Smooth muscle cell of the pulmonary artery (primary cell): Measurements from ENCODE around the gene TMBIM1. TPM values are rescaled to one million over a fixed set of nuclear protein-coding genes. Genes with fewer than 3 reads are reported as not detected.

Experiments
- total RNA-seq: library from RNA; depleted of rRNA; stranded (reverse); fragments of >200 nt; gene quantifications from 2 replicates; pipeline ENCODE4 v1.2.3, GENCODE V29; 2014

The TMBIM1 gene, protein sequence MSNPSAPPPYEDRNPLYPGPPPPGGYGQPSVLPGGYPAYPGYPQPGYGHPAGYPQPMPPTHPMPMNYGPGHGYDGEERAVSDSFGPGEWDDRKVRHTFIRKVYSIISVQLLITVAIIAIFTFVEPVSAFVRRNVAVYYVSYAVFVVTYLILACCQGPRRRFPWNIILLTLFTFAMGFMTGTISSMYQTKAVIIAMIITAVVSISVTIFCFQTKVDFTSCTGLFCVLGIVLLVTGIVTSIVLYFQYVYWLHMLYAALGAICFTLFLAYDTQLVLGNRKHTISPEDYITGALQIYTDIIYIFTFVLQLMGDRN
- 297 and 397 TPM in 2 replicates for total RNA-seq

GRCh38 chr2:218292048-218293014, at the start of gene TMBIM1:
Gene TMBIM1 (minus strand): TSS chr2:218292503. CDS start chr2:218282141, 10,362 bp downstream.

DNA sequence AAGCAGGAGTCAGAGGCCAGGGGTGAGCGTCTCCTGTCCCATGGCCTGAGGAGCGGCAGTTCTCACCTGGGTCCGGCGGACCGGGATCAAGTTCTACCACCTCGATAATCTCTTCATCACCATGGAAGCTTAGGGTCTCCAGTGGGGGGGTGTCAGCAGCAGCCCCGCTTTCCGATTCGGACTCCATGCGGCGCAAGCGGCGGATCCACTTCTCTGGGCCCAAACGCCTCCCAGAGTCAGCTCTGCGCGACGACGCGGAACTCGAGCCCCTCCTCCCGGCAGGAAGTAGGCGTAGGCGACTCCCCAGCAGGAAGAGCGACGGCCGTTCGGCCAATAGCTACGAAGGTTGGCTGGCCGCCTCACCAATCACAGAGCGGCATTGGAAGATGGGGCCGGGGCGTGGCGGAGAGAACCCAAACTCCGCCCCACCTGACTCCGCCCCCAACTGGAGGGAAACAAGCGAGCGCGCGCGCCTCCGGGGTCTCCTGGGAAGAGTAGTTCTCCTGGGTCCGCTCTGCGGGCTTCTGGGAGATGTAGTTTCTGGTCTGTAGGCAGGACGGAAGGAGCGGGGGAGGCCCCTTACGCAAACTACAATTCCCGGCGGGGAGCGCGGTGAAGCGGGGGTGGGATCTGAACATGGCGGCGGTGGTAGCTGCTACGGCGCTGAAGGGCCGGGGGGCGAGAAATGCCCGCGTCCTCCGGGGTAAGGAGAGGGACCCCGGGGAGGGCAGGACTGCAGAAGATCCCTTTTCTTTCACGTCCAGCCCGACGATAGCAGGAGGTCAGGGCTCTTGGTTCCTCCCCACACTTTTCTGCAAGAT, 22.2 kb downstream of the TMBIM1 start, which contains the start of the genes AAMP and PNKD:
AAMP (minus strand) TSS at position 238 of the 821 bp plus-strand sequence; CDS start at position 187, 51 bp downstream.
PNKD (plus strand) TSS at position 620 of the 821 bp plus-strand sequence; CDS start at position 637, 17 bp downstream.

DNA sequence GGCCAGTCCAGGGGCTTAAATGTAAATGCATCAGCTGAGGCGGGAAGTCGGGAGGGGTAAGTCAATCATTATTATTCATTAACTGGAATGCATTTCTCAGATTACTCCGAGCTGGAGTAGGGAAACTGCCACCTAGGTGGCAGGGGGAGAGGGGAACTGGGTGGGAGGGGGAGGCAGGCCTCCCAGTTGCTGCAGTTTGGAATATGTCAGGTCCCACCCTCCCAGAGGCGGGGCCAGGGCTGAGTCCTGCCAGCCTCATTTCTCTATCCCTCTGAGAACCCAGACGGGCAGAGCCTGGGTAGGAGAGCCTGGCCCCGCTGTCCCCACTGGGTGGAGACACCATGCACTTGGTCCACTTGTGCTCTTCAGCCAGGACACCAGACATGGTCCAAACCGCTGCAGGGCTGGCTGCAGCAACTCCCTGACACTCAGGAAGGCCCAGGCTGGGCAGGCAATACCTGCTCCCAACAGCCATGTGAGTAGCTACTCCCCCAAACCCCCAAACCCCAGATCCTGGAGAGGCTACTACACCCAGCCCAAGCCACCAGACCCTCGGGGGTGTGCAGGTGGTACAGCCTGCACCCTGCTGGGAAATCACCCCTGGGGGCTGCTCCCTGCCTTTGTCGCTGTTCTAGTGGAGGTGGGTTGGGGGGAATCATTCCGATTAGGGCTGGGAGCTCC, 31.4 kb downstream of the TMBIM1 start, which contains the start of gene GPBAR1:
GPBAR1 (plus strand) TSS at position 274 of the 681 bp plus-strand sequence. CDS start 1,710 bp downstream, outside the sequence.

Other genes with a start within 250 kb of the TMBIM1 start
- gene RUFY4, start 223.2 kb downstream of the TMBIM1 start, total RNA-seq, result not detected in 2 replicates
- gene CXCR2, start 166.5 kb downstream of the TMBIM1 start, total RNA-seq, result not detected in 2 replicates
- not detected in 2 replicates for gene CXCR1, start 125.5 kb downstream of the TMBIM1 start, total RNA-seq
- gene ARPC2, start 75.3 kb downstream of the TMBIM1 start, total RNA-seq, result 259 and 300 TPM in 2 replicates
- 0.03 and 0.13 TPM in 2 replicates for gene GPBAR1, start 31.5 kb downstream of the TMBIM1 start, total RNA-seq
- 101 and 111 TPM in 2 replicates for gene AAMP, start 22.4 kb downstream of the TMBIM1 start, total RNA-seq
- 25.0 and 27.8 TPM in 2 replicates for gene PNKD, start 22.0 kb downstream of the TMBIM1 start, total RNA-seq
- gene CATIP, start 64.4 kb upstream of the TMBIM1 start, total RNA-seq, result not detected in 2 replicates
- gene SLC11A1, start 89.8 kb upstream of the TMBIM1 start, total RNA-seq, result 0.13 TPM in 2 replicates
- 71.8 and 76.3 TPM in 2 replicates for gene CTDSP1, start 107.4 kb upstream of the TMBIM1 start, total RNA-seq
- not detected in 2 replicates for gene VIL1, start 126.6 kb upstream of the TMBIM1 start, total RNA-seq